ENCODE measurements around the gene CRADD.
"Not testable (repeated sequence)": the region's sequence is repeated elsewhere in the genome, so short reads cannot be mapped to it uniquely, and the experiment has no call there.

CRADD gene

GRCh38 chr12:93762059-93762719 is 85.0 kb downstream of the CRADD start:
- DNase-seq = peak; percentile 76

DNA sequence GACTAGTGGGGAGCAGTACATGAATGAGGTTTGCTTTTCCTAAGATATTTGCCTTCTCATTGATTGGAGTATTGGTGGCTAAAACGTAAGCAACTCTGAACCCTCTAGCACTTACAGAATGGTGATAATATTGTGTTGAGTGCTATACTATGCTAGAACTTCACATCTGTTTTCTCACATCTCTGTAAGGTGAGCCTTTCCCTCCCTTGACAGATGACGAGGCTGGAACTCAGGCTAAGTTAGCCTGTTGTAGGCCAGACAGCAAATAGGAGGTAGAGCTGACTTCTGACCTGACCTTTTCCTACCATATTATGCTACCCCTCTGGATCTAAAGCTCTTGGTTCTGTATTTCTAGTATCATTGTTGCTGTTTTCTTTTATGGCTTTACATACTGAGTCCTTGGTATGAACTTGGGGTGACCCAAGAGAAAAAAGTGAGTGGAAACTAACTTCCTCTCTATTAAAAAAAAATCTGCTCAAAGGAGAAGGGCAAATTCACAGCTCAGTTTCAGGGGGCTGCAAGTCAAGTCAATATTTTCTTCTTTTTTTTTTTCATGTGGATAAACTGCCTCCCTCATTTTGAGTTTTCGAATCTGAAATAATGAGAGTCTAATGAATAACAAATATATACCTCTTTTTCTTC is 85.9 kb downstream of the CRADD start:
- DNase-seq = no peak

DNA sequence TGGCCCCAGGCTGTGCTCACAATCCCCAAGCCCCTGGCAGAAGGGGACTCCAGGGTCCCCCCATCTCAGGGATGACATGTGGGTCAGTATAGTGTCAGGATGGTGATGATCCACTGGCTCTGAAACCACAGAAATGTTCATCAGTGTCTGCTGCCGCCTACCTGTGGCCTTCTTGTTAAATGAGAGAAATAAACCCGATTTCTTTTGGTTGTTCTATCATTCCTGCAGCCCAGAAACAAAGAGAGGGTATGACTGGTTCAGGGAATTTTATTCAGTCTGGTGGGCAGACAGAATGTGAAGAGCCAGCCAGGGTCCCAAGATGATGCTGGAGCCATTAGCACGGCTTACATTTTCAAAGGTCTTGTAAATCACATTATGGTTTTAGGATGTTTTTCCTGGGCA is 86.6 kb downstream of the CRADD start:
- DNase-seq = peak; percentile 41

DNA sequence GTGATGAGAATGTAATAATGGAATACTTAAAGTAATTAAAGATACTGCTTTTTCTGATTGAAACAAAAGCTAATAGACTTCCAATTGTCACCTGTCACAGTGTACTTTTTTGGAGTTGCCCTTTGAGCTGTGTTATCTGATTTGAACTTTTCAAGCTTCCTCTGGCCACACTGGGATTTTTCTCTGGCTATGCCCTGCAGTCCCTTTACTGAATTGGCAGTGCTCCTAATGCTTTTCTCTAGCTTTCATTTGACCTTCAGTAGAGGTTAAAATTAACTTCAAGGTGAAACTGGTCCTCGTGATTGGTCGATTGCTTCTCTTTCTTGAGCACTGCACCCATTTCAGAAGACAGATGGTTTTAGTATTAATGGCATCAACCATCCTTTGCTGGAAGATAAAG is 89.2 kb downstream of the CRADD start:
- DNase-seq = no peak

- DNase-seq = peak; percentile 90
Measured at GRCh38 chr12:93766796-93767523, 89.8 kb downstream of the CRADD start.

GRCh38 chr12:93767524-93767863 is 90.3 kb downstream of the CRADD start:
- no peak for DNase-seq

DNA sequence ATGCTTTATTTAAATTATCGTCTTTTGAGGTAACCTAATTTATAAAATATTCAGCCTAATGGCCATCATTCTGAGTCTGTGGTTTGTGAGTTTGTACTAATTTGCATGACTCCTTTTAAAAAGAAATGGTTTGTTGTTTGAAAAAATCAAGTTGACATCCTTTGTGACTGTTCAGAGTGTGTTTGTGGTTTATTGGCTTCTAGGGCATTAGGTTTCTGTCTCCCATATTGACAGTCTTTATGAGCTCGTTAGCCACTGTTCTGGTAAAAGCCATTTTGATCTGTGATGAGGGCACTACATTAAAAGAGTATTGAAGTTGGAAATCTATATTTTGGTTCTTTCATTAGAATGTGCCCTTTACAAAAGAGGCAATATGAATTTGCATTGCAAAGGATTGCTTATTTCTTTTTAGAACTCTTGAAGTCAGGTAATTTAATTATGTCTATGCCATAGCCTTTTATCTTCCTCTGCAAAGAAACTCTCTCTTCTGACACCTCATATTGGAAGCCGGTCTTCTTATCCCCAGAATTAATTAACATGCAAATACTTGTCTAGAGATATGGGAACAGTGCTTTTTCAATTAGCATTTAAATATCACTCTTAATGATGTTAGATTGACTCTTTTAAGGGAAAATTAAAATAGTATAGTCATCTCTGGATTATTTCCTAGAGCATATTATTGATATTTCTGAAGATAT is 95.0 kb downstream of the CRADD start:
- no peak for DNase-seq

DNA sequence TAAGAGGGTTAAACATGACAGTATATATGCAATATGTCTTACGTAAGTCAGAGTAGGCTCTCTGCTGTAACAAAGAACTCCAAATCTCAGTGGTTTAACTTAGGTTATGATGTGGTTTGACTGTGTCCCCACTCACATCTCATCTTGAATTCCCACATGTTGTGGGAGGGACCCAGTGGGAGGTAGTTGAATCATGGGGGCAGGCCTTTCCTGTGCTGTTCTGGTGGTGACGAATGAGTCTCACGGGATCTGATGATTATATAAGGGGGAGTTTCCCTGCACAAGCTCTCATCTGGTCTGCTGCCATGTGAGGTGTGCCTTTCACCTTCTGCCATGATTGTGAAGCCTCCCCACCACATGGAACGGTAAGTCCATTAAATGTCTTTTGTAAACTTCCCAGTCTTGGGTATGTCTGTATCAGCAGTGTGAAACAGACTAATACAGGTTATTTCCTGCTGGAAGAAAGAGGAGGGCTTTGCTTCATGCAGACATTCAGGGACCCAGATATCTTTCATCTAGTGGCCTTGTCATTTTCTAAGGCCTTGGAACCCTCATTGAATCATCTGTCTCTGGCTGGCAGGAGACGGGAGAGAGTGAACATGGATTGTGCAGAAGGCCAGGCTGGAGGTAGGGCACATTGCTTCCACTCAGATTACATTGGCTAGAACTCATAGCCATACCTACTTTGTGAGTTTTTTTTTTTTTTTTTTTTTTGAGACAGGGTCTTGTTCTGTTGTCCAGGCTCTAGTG is 96.1 kb downstream of the CRADD start:
- DNase-seq = peak; percentile 80

- no peak for DNase-seq
Measured at GRCh38 chr12:93776581-93777018, 99.4 kb downstream of the CRADD start.

- no peak for DNase-seq
Measured at GRCh38 chr12:93777254-93777653, 100.1 kb downstream of the CRADD start.

DNA sequence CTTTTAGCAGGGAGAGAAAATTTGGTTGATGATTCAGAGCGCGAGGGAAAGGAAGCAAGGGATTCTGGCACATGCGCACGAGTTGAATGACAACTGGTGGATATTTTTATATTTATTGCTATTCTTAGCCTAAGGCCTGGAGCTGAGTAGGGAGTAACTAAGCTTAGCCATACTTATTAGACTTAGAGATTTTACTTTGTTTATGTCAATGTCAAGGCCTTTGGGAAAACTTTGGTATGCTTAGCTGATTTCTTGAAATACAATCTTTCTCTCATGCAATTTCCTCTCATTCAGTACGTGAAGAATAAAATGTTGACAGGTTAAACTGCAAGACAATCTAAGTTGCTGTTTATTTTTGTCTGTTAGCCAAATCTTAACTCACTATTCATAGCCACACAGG is 101.1 kb downstream of the CRADD start:
- no peak for DNase-seq

- no peak for DNase-seq
Measured at GRCh38 chr12:93778766-93779165, 101.6 kb downstream of the CRADD start.

GRCh38 chr12:93780101-93780641 is 103.0 kb downstream of the CRADD start:
- no peak for DNase-seq

DNA sequence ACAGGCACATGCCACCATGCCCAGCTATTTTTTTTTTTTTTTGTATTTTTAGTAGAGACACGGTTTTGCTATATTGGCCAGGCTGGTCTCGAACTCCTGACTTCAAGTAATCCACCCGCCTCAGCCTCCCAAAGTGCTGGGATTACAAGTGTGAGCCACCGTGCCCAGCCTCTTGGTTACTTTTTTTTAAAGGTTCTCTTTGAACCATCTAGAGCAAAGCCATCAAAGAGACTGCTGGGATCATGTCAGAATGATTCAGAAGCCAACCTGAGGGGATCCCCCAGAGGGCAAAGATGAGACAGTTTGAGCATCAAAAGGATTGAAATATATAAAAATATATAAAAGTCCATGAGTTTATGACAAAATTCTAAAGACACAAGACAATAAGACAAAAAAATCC is 103.7 kb downstream of the CRADD start:
- not testable (repeated sequence) for DNase-seq

DNA sequence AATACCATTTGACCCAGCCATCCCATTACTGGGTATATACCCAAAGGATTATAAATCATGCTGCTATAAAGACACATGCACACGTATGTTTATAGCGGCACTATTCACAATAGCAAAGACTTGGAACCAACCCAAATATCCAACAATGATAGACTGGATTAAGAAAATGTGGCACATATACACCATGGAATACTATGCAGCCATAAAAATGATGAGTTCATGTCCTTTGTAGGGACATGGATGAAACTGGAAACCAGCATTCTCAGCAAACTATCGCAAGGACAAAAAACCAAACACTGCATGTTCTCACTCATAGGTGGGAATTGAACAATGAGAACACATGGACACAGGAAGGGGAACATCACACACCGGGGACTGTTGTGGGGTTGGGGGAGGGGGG is 104.8 kb downstream of the CRADD start:
- DNase-seq = not testable (repeated sequence)

DNA sequence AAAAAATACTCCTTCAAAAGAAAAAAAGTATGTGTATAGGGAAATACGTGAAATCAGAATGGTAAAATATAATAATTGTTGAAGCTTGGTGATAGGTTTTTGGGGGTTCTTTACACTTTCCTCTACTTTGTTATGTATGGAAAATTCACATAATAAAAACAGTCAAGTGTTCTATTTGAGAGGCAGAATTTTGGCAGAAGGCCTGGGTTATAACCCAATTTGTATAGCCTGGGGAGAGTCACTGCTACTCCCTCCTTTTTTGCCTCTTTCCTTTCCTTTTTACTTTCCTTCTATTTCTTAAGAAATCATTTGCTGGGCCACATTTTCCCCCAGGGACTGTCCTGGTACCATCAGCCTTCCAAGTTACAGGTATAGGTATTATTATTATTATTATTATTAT is 105.7 kb downstream of the CRADD start:
- no peak for DNase-seq

DNA sequence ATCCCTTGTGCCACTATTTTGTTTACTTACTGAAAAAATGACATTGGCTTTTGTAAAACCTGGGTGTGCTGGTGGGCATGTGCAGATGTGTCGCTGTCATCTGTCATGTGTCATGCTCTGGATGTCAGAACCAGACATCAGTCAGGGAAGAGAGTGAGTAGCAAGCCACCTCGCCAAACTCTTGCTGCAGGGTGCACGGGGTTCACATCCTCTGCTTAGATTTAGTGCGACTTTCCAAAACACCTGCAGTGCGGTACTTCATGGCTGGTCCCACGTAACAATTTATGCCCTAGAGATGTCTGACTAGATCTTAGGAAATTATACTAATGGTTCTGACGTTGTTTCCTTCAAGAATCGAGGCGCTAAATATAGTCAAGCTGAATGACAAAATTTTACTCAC is 106.7 kb downstream of the CRADD start:
- DNase-seq = no peak

- peak; percentile 77 for DNase-seq
Measured at GRCh38 chr12:93784339-93785086, 107.3 kb downstream of the CRADD start.

GRCh38 chr12:93785249-93786010 is 108.3 kb downstream of the CRADD start:
- no peak for DNase-seq

DNA sequence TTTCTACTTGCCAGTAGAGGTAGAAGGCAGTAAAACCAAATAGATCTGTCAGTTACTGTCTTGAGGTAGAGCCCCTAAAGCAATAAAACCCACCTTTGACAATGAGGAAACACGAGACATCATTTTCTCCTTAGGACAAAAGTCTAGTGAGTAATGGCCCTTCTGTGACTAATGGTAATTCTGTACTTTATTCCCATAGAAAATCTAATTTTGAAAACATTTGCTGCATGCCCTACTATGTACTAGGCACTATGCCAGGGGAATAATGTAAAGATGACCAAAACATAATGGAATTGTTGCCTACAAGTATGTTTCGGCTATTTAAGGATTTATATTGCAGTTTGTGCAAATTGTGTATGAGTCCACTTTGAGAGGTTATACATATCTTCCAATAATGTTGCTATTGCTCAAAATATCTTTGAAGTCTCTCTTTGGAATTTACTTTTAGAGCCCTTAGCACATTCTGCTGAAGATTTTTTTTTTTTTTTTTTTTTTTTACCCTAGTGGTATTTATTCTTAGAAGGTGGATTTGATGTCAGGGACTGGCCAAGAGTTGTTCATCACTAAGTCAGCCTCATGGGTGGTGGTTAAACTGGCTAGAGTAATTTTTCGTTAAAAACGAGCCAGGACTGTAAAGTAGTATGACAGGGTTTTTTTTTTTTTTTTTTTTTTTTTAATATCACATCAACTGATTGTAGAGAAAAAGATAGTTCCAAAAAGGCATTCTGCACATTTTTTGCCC is 109.7 kb downstream of the CRADD start:
- DNase-seq = no peak
